ENCODE measurements around the gene NTRK3.

NTRK3 gene

GRCh38 chr15:88288661-88289060, 32.1 kb upstream of the NTRK3 start:
- TF ChIP-seq CTCF (IDR thresholded peaks at IDR 0.05; ENCODE audit: borderline replicate concordance, insufficient read depth, low read depth, low read length) = no peak
- H3K4me3 ChIP-seq (ENCODE audit: low read depth, low read length) = no peak overlapping the region

- H3K4me3 ChIP-seq (ENCODE audit: low read depth, low read length) = no peak overlapping the region
- no peak for TF ChIP-seq CTCF (IDR thresholded peaks at IDR 0.05; ENCODE audit: borderline replicate concordance, insufficient read depth, low read depth, low read length)
Observed at GRCh38 chr15:88288206-88288605, 31.7 kb upstream of the NTRK3 start.

- H3K4me3 ChIP-seq (ENCODE audit: low read depth, low read length) = no peak overlapping the region
- no peak for TF ChIP-seq CTCF (IDR thresholded peaks at IDR 0.05; ENCODE audit: borderline replicate concordance, insufficient read depth, low read depth, low read length)
Observed at GRCh38 chr15:88284318-88284998, 27.9 kb upstream of the NTRK3 start.

- no peak overlapping the region for H3K4me3 ChIP-seq (ENCODE audit: low read depth, low read length)
- TF ChIP-seq CTCF (IDR thresholded peaks at IDR 0.05; ENCODE audit: borderline replicate concordance, insufficient read depth, low read depth, low read length) = no peak
Observed at GRCh38 chr15:88282614-88283013, 26.1 kb upstream of the NTRK3 start.

- TF ChIP-seq CTCF (IDR thresholded peaks at IDR 0.05; ENCODE audit: borderline replicate concordance, insufficient read depth, low read depth, low read length) = no peak
- no peak overlapping the region for H3K4me3 ChIP-seq (ENCODE audit: low read depth, low read length)
Observed at GRCh38 chr15:88276821-88277410, 20.4 kb upstream of the NTRK3 start.

- no peak overlapping the region for H3K4me3 ChIP-seq (ENCODE audit: low read depth, low read length)
- no peak for TF ChIP-seq CTCF (IDR thresholded peaks at IDR 0.05; ENCODE audit: borderline replicate concordance, insufficient read depth, low read depth, low read length)
Observed at GRCh38 chr15:88275804-88276203, 19.3 kb upstream of the NTRK3 start.
